Osteoblast (primary cell): ENCODE measurements around the gene BCAT1. TPM values are rescaled to one million over a fixed set of nuclear protein-coding genes. Genes with fewer than 3 reads are reported as not detected.
A peak's percentile ranks its signal among the peaks of the same experiment; 100 is the strongest.
"Not testable (repeated sequence)": the region's sequence is repeated elsewhere in the genome, so short reads cannot be mapped to it uniquely, and the experiment has no call there.

Experiments used
- DNase-seq: peaks from one replicate; pipeline ENCODE4 v3.0.0; 2011; ENCODE audit warnings: low spot score, mixed read lengths; ENCODE audit not compliant: insufficient read length; ENCODE audit errors: missing footprints
- H2AFZ ChIP-seq: 2 replicates; pipeline ENCODE4 v1.6.0; 2011; ENCODE audit warnings: mild to moderate bottlenecking, low read length
- H3K27ac ChIP-seq: 2 replicates; pipeline ENCODE4 v1.5.1; 2011; ENCODE audit warnings: mild to moderate bottlenecking, low read depth, low read length, moderate library complexity
- H3K27me3 ChIP-seq: 2 replicates; pipeline ENCODE4 v1.6.0; 2012; ENCODE audit warnings: mild to moderate bottlenecking, control low read depth, inconsistent platforms, low read length, moderate library complexity; ENCODE audit not compliant: insufficient read depth
- H3K36me3 ChIP-seq: 2 replicates; pipeline ENCODE4 v1.5.1; 2011; ENCODE audit warnings: mild to moderate bottlenecking, low read length, control low read depth, moderate library complexity; ENCODE audit not compliant: insufficient read depth
- H3K4me1 ChIP-seq: 2 replicates; pipeline ENCODE4 v1.5.1; 2011; ENCODE audit warnings: mild to moderate bottlenecking, low read length, control low read depth, moderate library complexity; ENCODE audit not compliant: insufficient read depth
- H3K4me2 ChIP-seq: 2 replicates; pipeline ENCODE4 v1.6.0; 2011; ENCODE audit warnings: mild to moderate bottlenecking, low read length; ENCODE audit not compliant: insufficient read depth
- H3K4me3 ChIP-seq: fragments of 200-600 bp; sonication (generic); 3 replicates; pipeline ENCODE4 v1.5.1; 2012; ENCODE audit warnings: mild to moderate bottlenecking, low read length, inconsistent platforms; ENCODE audit not compliant: insufficient read depth
- H3K79me2 ChIP-seq: 2 replicates; pipeline ENCODE4 v1.6.0; 2012; ENCODE audit warnings: mild to moderate bottlenecking, low read length, control low read depth, inconsistent platforms; ENCODE audit not compliant: insufficient read depth
- H3K9me3 ChIP-seq: 2 replicates; pipeline ENCODE4 v1.5.1; 2011; ENCODE audit warnings: low read depth, low read length, control low read depth
- H4K20me1 ChIP-seq: 2 replicates; pipeline ENCODE4 v1.6.0; 2012; ENCODE audit warnings: mild to moderate bottlenecking, low read length, control low read depth; ENCODE audit not compliant: insufficient read depth
- total RNA-seq: library from RNA; depleted of rRNA; stranded (reverse); fragments of >200 nt; gene quantifications from 2 replicates; pipeline ENCODE4 v1.2.3, GENCODE V29; 2012
- TF ChIP-seq, protein P1 (sequence below): IDR thresholded peaks from 2 replicates; pipeline ENCODE4 v1.5.1; 2011; ENCODE audit warnings: mild to moderate bottlenecking, low read depth, low read length, moderate library complexity; ENCODE audit errors: extremely low read depth

Gene BCAT1
- total RNA-seq, 1 donor = 273 TPM

DNA sequence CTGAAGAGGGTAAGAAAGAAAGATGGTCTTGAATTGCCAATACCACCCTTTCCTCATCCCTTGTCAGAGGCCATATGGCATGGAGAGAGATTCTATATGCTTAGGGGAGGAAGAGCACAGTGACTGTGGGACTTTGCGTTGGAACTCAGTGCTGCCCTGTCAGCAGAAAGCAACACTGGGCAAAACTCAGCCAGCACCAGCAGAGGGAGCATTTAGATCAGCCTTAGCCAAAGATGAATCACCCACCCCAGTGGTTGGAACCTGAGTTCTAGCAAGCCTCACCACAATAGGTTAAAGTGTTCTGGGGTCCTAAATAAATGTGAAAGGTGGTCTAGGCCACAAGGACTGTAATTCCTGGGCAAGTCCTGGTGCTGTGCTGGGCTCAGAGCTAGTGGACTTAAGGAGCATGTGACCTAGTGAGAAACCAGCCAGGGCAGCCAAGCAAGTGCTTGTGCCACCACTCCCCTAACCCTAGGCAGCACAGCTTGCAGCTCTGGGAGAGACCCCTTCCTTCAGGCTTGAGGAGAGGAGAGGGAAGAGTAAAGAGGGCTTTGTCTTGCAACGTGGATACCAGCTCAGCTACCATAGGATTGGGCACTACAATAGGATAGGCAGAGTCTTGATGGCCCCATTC, 11.4 kb upstream of the BCAT1 start:
- Histone ChIP-seq H3K9me3 (no peaks in the 10 kb centered on the region), H3K79me2 (no peaks in the 10 kb centered on the region), H2AFZ (no peak overlapping the region), H3K36me3 (no peaks in the 10 kb centered on the region), H3K27ac (no peak overlapping the region), H3K4me1 (no peaks in the 10 kb centered on the region), H3K4me3 (no peak overlapping the region), H4K20me1 (no peaks in the 10 kb centered on the region), H3K27me3 (no peaks in the 10 kb centered on the region), H3K4me2 (no peak overlapping the region)
- TF ChIP-seq, protein P1, sequence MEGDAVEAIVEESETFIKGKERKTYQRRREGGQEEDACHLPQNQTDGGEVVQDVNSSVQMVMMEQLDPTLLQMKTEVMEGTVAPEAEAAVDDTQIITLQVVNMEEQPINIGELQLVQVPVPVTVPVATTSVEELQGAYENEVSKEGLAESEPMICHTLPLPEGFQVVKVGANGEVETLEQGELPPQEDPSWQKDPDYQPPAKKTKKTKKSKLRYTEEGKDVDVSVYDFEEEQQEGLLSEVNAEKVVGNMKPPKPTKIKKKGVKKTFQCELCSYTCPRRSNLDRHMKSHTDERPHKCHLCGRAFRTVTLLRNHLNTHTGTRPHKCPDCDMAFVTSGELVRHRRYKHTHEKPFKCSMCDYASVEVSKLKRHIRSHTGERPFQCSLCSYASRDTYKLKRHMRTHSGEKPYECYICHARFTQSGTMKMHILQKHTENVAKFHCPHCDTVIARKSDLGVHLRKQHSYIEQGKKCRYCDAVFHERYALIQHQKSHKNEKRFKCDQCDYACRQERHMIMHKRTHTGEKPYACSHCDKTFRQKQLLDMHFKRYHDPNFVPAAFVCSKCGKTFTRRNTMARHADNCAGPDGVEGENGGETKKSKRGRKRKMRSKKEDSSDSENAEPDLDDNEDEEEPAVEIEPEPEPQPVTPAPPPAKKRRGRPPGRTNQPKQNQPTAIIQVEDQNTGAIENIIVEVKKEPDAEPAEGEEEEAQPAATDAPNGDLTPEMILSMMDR = peak; percentile 88
- peak; percentile 75 for DNase-seq

DNA sequence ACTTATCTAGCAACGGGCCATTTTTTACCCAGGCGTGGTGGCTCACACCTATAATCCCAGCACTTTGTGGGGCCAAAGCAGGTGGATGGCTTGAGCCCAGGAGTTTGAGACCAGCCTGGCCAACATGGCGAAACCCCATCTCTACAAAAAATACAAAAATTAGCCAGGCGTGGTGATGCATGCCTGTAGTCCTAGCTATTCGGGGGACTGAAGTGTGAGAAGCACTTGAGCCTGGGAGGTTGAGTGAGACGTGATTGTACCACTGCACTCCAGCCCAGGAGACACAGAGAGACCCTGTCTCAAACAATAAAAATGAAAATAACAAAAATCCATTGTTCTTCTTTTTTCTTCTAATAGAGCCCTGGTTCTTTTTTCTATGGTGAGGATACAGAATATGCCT, 7.5 kb upstream of the BCAT1 start:
- not testable (repeated sequence) for H3K9me3 ChIP-seq, H3K27ac ChIP-seq, DNase-seq, H3K4me1 ChIP-seq, H3K36me3 ChIP-seq, H3K4me3 ChIP-seq, H3K4me2 ChIP-seq, H4K20me1 ChIP-seq, H3K27me3 ChIP-seq, H2AFZ ChIP-seq, H3K79me2 ChIP-seq

DNA sequence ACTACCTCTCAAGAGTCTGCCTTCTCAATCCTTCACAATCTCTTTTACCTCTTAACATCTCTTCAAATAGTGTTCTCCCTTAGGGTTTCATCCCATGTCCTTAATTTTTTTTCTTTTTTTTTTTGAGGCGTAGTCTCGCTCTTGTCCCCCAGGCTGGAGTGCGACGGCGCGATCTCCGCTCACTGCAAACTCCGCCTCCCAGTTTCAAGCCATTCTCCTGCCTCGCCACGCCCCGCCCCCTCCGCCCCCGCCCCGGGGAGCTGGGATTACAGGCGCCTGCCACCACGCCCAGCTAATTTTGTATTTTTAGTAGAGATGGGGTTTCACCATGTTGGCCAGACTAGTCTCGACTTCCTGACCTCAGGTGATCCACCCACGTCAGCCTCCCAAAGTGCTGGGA, 7.0 kb upstream of the BCAT1 start:
- Histone ChIP-seq H3K36me3 (no peaks in the 10 kb centered on the region), H2AFZ (no peak overlapping the region), H3K4me2 (no peak overlapping the region), H3K9me3 (no peaks in the 10 kb centered on the region), H3K4me3 (no peak overlapping the region), H3K27me3 (no peaks in the 10 kb centered on the region), H3K27ac (no peak overlapping the region), H3K4me1 (no peaks in the 10 kb centered on the region), H3K79me2 (no peaks in the 10 kb centered on the region), H4K20me1 (no peaks in the 10 kb centered on the region)
- TF ChIP-seq, protein P1 = no peak
- DNase-seq = no peak

DNA sequence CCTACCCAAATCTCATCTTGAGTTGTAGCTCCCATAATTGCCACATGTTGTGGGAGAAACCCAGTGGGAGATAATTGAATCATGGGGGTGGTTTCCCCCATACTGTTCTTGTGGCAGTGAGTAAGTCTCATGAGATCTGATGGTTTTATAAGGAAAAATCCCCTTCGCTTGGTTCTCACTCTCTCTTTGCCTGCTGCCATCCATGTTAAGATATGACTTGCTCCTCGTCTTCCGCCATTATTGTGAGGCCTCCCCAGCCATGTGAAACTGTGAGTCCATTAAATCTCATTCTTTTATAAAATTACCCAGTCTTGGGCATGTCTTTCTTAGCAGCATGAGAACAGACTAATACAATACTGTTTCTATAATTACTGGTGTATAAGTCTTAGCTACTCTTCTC, 6.5 kb upstream of the BCAT1 start:
- TF ChIP-seq, protein P1 = no peak
- DNase-seq = no peak
- no peaks in the 10 kb centered on the region for H3K36me3 ChIP-seq
- no peak overlapping the region for H3K27ac ChIP-seq
- H4K20me1 ChIP-seq = no peaks in the 10 kb centered on the region
- H3K9me3 ChIP-seq = no peaks in the 10 kb centered on the region
- H3K4me1 ChIP-seq = no peaks in the 10 kb centered on the region
- H2AFZ ChIP-seq = no peak overlapping the region
- no peak overlapping the region for H3K4me2 ChIP-seq
- no peaks in the 10 kb centered on the region for H3K79me2 ChIP-seq
- H3K27me3 ChIP-seq = no peaks in the 10 kb centered on the region
- no peak overlapping the region for H3K4me3 ChIP-seq
